ENCODE data around the gene TRMT10A. TPM values are rescaled to one million over a fixed set of nuclear protein-coding genes. Genes with fewer than 3 reads are reported as not detected.

Gene TRMT10A
- total and polyA plus RNA-seq, 2 experiments from 2014 or later = 5.3 to 6.3 TPM

DNA sequence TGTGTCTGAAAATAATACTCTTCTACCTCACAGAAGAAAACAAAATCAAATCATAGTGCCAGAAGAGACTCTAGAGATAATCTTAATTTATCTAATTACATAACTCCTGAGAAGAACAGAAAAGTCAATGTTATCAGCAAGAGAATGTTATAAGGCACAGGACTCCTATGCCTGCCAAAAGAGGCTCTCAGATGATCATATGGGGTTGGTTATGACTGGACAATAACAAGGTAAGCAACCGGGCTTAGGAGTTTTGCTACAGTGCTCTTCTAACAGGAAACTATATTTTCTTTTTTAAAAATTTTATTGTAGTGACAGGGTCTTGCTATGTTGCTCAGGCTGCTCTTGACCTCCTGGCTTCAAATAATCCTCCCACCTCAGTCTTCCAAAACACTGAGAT, 56.5 kb downstream of the TRMT10A start:
- no peak for TF ChIP-seq EZH2phosphoT487 (IDR thresholded peaks at IDR 0.05; ENCODE audit: insufficient read depth, low read depth)
- no peak for TF ChIP-seq EZH2 (IDR thresholded peaks at IDR 0.05; ENCODE audit: insufficient read depth, poor library complexity, severe bottlenecking)
- no peaks in the 10 kb centered on the region for H3K9me3 ChIP-seq (ENCODE audit: low read depth)
- H3K79me2 ChIP-seq (ENCODE audit: insufficient read depth) = no peaks in the 10 kb centered on the region
- H4K20me1 ChIP-seq (ENCODE audit: insufficient read depth) = no peaks in the 10 kb centered on the region
- no peak overlapping the region for H2AFZ ChIP-seq
- H3K4me2 ChIP-seq (ENCODE audit: unreplicated experiment) = no peak overlapping the region
- no peaks in the 10 kb centered on the region for H3F3A ChIP-seq (ENCODE audit: insufficient read depth)
- no peak for DNase-seq
- no peaks in the 10 kb centered on the region for H3K4me1 ChIP-seq (ENCODE audit: insufficient read depth)
- H3K4me3 ChIP-seq = no peak overlapping the region
- H3K27ac ChIP-seq = no peak overlapping the region
- no peaks in the 10 kb centered on the region for H3K36me3 ChIP-seq (ENCODE audit: low read depth)
- in situ Hi-C loops (cut with MboI) = no loop called here
- no peaks in the 10 kb centered on the region for H3K27me3 ChIP-seq (replicated peaks; ENCODE audit: insufficient read depth)
- H3K9ac ChIP-seq = no peak overlapping the region
- WGBS, 2 experiments (ENCODE audit: low coverage in 1 of 2, low lambda C conversion rate in 2 of 2, missing lambda C conversion rate in 2 of 2) = 19 to 21% methylated on average over 1 of the region's 1 CpG
- H3K9me2 ChIP-seq (ENCODE audit: insufficient read depth) = no peaks in the 10 kb centered on the region

DNA sequence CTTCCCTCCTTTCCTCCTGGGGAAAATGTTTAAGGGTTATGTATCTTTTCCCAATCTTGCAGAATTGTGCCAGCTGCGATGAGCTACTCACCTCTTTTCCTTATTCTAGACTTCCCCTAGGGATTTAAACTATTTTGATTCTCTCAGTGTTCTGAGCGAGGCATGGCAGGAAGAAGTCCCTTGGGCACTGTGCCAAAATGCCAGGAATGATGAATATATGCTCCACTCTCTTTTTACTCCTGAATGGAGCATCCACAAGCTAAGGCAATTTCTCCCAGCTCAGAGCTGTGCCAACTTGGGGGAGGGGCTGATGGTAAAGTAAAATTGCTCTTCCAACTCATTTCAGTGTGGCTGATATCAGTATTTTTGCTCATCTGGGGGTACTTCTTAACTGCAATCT, 57.1 kb downstream of the TRMT10A start:
- H3K9ac ChIP-seq = no peak overlapping the region
- no peaks in the 10 kb centered on the region for H3K4me1 ChIP-seq (ENCODE audit: insufficient read depth)
- no peaks in the 10 kb centered on the region for H3F3A ChIP-seq (ENCODE audit: insufficient read depth)
- H3K4me2 ChIP-seq (ENCODE audit: unreplicated experiment) = no peak overlapping the region
- no peak overlapping the region for H3K4me3 ChIP-seq
- no peak overlapping the region for H3K27ac ChIP-seq
- no peaks in the 10 kb centered on the region for H3K79me2 ChIP-seq (ENCODE audit: insufficient read depth)
- in situ Hi-C loops (cut with MboI) = no loop called here
- no peaks in the 10 kb centered on the region for H3K36me3 ChIP-seq (ENCODE audit: low read depth)
- H3K9me3 ChIP-seq (ENCODE audit: low read depth) = no peaks in the 10 kb centered on the region
- H3K27me3 ChIP-seq (replicated peaks; ENCODE audit: insufficient read depth) = no peaks in the 10 kb centered on the region
- no peak overlapping the region for H2AFZ ChIP-seq
- DNase-seq = no peak
- TF ChIP-seq EZH2phosphoT487 (IDR thresholded peaks at IDR 0.05; ENCODE audit: insufficient read depth, low read depth) = no peak
- no peak for TF ChIP-seq EZH2 (IDR thresholded peaks at IDR 0.05; ENCODE audit: insufficient read depth, poor library complexity, severe bottlenecking)
- 27 to 36% methylated on average over 2 of the region's 2 CpGs for WGBS, 2 experiments (ENCODE audit: low coverage in 1 of 2, low lambda C conversion rate in 2 of 2, missing lambda C conversion rate in 2 of 2)
- H4K20me1 ChIP-seq (ENCODE audit: insufficient read depth) = no peaks in the 10 kb centered on the region
- H3K9me2 ChIP-seq (ENCODE audit: insufficient read depth) = no peaks in the 10 kb centered on the region

DNA sequence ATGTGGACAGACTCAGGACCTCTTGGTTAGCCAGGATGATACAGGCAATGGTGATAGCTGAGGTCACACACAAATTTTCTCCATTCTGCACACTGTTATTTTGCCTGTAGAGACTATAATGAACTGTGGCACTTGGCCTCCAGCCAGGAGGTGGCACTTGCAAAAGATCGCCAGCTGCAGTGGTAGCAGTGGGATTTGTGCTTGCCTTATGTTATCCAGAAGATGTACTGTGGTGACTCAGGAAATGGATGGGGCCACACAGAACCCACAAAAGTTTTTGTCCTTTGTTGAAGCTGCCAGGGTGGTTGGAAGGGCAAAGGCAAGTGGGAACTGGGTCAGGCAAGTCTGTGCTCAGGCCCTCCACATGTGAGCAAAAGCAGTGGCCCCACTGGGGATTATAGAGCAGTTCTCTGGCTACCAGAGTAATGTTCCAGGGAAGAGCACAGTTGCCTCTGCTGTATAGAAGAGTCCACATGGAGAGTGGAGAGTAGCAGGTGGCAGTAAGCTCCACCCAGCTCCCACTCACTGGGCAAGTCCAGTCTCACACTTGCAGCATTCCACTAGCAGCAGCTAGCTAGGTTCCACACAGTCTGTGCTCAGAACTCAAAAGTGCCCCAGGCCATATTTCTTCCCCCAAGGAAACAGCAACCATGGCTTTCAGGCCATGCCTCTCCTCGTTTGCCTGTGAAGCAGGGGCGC, 58.9 kb downstream of the TRMT10A start:
- H3K9me2 ChIP-seq (ENCODE audit: insufficient read depth) = no peaks in the 10 kb centered on the region
- H3K4me1 ChIP-seq (ENCODE audit: insufficient read depth) = no peaks in the 10 kb centered on the region
- H3F3A ChIP-seq (ENCODE audit: insufficient read depth) = no peaks in the 10 kb centered on the region
- no peaks in the 10 kb centered on the region for H3K36me3 ChIP-seq (ENCODE audit: low read depth)
- no peaks in the 10 kb centered on the region for H3K27me3 ChIP-seq (replicated peaks; ENCODE audit: insufficient read depth)
- H3K9ac ChIP-seq = no peak overlapping the region
- 46 to 49% methylated on average over 3 of the region's 3 CpGs for WGBS, 2 experiments (ENCODE audit: low coverage in 1 of 2, low lambda C conversion rate in 2 of 2, missing lambda C conversion rate in 2 of 2)
- no peak overlapping the region for H3K4me2 ChIP-seq (ENCODE audit: unreplicated experiment)
- no peaks in the 10 kb centered on the region for H4K20me1 ChIP-seq (ENCODE audit: insufficient read depth)
- TF ChIP-seq EZH2 (IDR thresholded peaks at IDR 0.05; ENCODE audit: insufficient read depth, poor library complexity, severe bottlenecking) (no peak), EZH2phosphoT487 (IDR thresholded peaks at IDR 0.05; ENCODE audit: insufficient read depth, low read depth) (no peak)
- no peak overlapping the region for H2AFZ ChIP-seq
- H3K9me3 ChIP-seq (ENCODE audit: low read depth) = no peaks in the 10 kb centered on the region
- no peak overlapping the region for H3K27ac ChIP-seq
- no peaks in the 10 kb centered on the region for H3K79me2 ChIP-seq (ENCODE audit: insufficient read depth)
- H3K4me3 ChIP-seq = no peak overlapping the region
- in situ Hi-C loops (cut with MboI) = no loop called here
- DNase-seq = no peak

Other genes starting within 250 kb of the TRMT10A start
- not detected in 2 replicates for gene ADH1B, start 242.6 kb downstream of the TRMT10A start, total RNA-seq (2014; rRNA removed; shearing (Covaris generic))
- 0.15 TPM in 1 of 2 replicates, not detected in the other for gene ADH1B, start 242.6 kb downstream of the TRMT10A start, polyA plus RNA-seq (2016; fragmentation: Nextera tagmentation; extraction: Ambion mirVana)
- gene ADH1C, start 211.3 kb downstream of the TRMT10A start, total RNA-seq (2014; rRNA removed; shearing (Covaris generic)) = not detected in 2 replicates
- not detected in 2 replicates for gene ADH1C, start 211.3 kb downstream of the TRMT10A start, polyA plus RNA-seq (2016; fragmentation: Nextera tagmentation; extraction: Ambion mirVana)
- gene ADH7, start 128.7 kb downstream of the TRMT10A start, total RNA-seq (2014; rRNA removed; shearing (Covaris generic)) = not detected in 2 replicates
- gene ADH7, start 128.7 kb downstream of the TRMT10A start, polyA plus RNA-seq (2016; fragmentation: Nextera tagmentation; extraction: Ambion mirVana) = not detected in 2 replicates
- not detected in 2 replicates for gene C4orf17, start 53.0 kb downstream of the TRMT10A start, total RNA-seq (2014; rRNA removed; shearing (Covaris generic))
- gene C4orf17, start 53.0 kb downstream of the TRMT10A start, polyA plus RNA-seq (2016; fragmentation: Nextera tagmentation; extraction: Ambion mirVana) = not detected in 2 replicates
- not detected in 2 replicates for gene MTTP, start 10.8 kb upstream of the TRMT10A start, total RNA-seq (2014; rRNA removed; shearing (Covaris generic))
- gene MTTP, start 10.8 kb upstream of the TRMT10A start, polyA plus RNA-seq (2016; fragmentation: Nextera tagmentation; extraction: Ambion mirVana) = not detected in 2 replicates
- gene C4orf54, start 93.8 kb upstream of the TRMT10A start, total RNA-seq (2014; rRNA removed; shearing (Covaris generic)) = not detected in 2 replicates
- gene C4orf54, start 93.8 kb upstream of the TRMT10A start, polyA plus RNA-seq (2016; fragmentation: Nextera tagmentation; extraction: Ambion mirVana) = not detected in 2 replicates

Measured in GM23248 (cell line).